Uterus (tissue), 2 donors: ENCODE results near the gene RBM5.

Experiments
- CTCF ChIP-seq, 4 experiments: fragments of 200-600 bp in 2 of 4; fragments of 450-650 bp in 2 of 4; sonication (generic) in 2 of 4; IDR thresholded peaks; one replicate each; pipeline ENCODE4 v1.5.1; 2016 to 2019; ENCODE audit warnings: antibody characterized with exemption in 4 of 4, mild to moderate bottlenecking in 2 of 4, moderate library complexity in 1 of 4
- POLR2A ChIP-seq, 2 donors: fragments of 450-650 bp; IDR thresholded peaks; one replicate each; pipeline ENCODE4 v1.6.1; 2016; ENCODE audit warnings: antibody characterized with exemption in 2 of 2, mild to moderate bottlenecking in 1 of 2, moderate library complexity in 1 of 2

- TF ChIP-seq CTCF (IDR thresholded peaks at IDR 0.05) (no peak), POLR2A (IDR thresholded peaks at IDR 0.05) (no peak)
These were observed 38.6 kb downstream of the RBM5 start for GRCh38 chr3:50127251-50127691.
